Spinal cord (tissue), 10 donors: Measurements from ENCODE around the gene ZBED6. TPM values are rescaled to one million over a fixed set of nuclear protein-coding genes. Genes with fewer than 3 reads are reported as not detected.

ENCODE experiments used
- DNase-seq, 6 donors: peaks; one replicate each; pipeline versions ENCODE4 v3.0.0 to v3.0.0-alpha.2; 2013 to 2015; ENCODE audit warnings: low spot score in 6 of 6, low read depth in 4 of 6
- H3K27ac ChIP-seq: one replicate; pipeline ENCODE4 v1.5.1; 2013; ENCODE audit warnings: low read depth, low read length, control low read depth
- H3K27me3 ChIP-seq: one replicate; pipeline ENCODE4 v1.6.1; 2013; ENCODE audit warnings: low read length; ENCODE audit not compliant: control insufficient read depth, insufficient read depth
- H3K36me3 ChIP-seq: one replicate; pipeline ENCODE4 v1.6.1; 2013; ENCODE audit warnings: low read length; ENCODE audit not compliant: control insufficient read depth, insufficient read depth
- H3K4me1 ChIP-seq: one replicate; pipeline ENCODE4 v1.6.1; 2013; ENCODE audit warnings: low read length; ENCODE audit not compliant: control insufficient read depth, insufficient read depth
- H3K4me3 ChIP-seq: one replicate; pipeline ENCODE4 v1.5.1; 2013; ENCODE audit warnings: low read depth, low read length, control low read depth
- H3K9me3 ChIP-seq: one replicate; pipeline ENCODE4 v1.6.1; 2013; ENCODE audit warnings: low read length; ENCODE audit not compliant: control insufficient read depth, insufficient read depth
- WGBS: methylation state at CpG from one replicate; pipeline ENCODE4 v1.1.5; 2013; ENCODE audit warnings: missing lambda C conversion rate; ENCODE audit not compliant: insufficient coverage; 5-methylcytosine and 5-hydroxymethylcytosine counted together
- polyA plus RNA-seq, 2 donors: library from polyadenylated mRNA; unstranded; fragments of 120-200 nt; gene quantifications; one replicate each; pipeline ENCODE4 v1.2.1, GENCODE V29; 2013; ENCODE audit not compliant: insufficient read length in 2 of 2
- total RNA-seq, 2 donors: library from RNA; depleted of rRNA in 1 of 2; stranded (reverse); fragments of 120-200 nt in 1 of 2; fragments of >200 nt in 1 of 2; gene quantifications; one replicate each; pipeline versions ENCODE4 v1.2.3 to v1.2.4, GENCODE V29; 2013 to 2014
- donor health status: healthy.

ZBED6 gene
- total and polyA plus RNA-seq, 4 donors: 3.1 to 29.1 (median 13.6) TPM

DNA sequence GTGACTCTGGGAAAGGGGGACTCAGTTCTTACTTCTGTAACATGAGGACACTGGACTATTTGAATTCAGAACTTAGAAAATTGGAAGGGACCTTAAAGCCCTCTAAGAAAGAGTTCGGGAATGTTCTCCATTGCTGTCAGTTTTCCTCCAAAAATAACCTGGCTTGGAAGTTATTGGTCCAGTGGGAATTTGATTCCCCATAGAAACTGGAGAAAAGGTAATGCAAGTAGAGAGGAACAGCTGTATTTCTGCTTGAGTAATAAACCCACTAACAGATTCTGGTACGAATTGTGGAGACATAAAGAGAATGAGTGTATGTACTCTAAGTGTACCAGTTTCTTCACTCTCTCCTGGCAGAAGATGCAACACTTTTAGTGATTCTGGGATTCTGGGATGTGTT lies 1.8 kb downstream of the ZBED6 start:
- no peaks in the 10 kb centered on the region for H3K9me3 ChIP-seq
- no peak overlapping the region for H3K27ac ChIP-seq
- no peaks in the 10 kb centered on the region for H3K27me3 ChIP-seq
- no CpG with 5 or more reads among the region's 2 CpGs for WGBS
- peaks cover 8% of the 10 kb centered on the region for H3K4me1 ChIP-seq
- no peak for DNase-seq
- H3K36me3 ChIP-seq: no peaks in the 10 kb centered on the region
- no peak overlapping the region for H3K4me3 ChIP-seq

DNA sequence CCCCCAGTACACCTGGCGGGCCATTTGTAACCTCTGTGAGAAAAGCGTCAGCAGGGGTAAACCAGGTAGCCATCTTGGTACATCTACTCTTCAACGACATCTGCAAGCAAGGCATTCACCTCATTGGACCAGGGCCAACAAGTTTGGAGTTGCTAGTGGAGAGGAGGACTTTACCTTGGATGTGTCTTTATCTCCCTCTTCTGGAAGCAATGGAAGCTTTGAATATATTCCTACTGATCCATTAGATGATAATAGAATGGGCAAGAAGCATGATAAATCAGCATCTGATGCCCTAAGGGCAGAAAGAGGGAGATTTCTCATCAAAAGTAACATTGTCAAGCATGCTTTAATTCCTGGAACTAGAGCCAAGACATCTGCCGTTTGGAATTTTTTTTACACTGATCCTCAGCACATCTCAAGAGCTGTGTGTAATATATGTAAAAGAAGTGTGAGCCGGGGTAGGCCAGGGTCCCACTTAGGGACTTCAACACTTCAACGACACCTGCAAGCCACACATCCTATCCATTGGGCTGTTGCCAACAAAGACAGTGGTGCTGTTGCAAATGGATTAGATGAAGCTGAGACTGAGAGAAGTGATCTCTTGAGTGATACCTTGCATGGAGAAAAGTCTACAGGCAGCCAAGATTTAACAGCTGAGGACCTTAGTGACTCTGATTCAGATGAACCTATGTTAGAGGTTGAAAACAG lies 2.7 kb downstream of the ZBED6 start:
- Histone ChIP-seq H3K4me1 (peaks cover 8% of the 10 kb centered on the region), H3K27ac (no peak overlapping the region), H3K27me3 (no peaks in the 10 kb centered on the region), H3K4me3 (no peak overlapping the region), H3K9me3 (no peaks in the 10 kb centered on the region), H3K36me3 (peaks cover 1% of the 10 kb centered on the region)
- WGBS: 100% methylated on average over 2 of the region's 6 CpGs
- peak in 2 of 6 donors; percentile 19 to 21 for DNase-seq

DNA sequence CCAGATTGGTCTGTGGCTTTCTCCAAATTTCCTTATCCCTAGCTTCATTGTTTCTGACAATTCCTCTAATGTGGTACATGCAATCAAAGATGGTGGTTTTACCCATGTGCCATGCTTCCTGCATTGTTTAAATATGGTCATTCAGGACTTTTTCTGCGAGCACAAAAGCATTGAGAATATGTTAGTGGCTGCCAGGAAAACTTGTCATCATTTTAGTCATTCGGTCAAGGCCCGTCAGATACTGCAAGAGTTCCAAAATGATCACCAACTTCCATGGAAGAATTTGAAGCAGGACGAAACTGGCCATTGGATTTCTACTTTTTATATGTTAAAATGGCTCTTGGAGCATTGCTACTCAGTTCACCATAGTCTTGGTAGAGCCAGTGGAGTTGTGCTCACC lies 3.7 kb downstream of the ZBED6 start:
- no peak for DNase-seq
- no peaks in the 10 kb centered on the region for H3K27me3 ChIP-seq
- peaks cover 7% of the 10 kb centered on the region for H3K36me3 ChIP-seq
- peaks cover 8% of the 10 kb centered on the region for H3K4me1 ChIP-seq
- no CpG with 5 or more reads among the region's 4 CpGs for WGBS
- no peak overlapping the region for H3K4me3 ChIP-seq
- H3K9me3 ChIP-seq: no peaks in the 10 kb centered on the region
- no peak overlapping the region for H3K27ac ChIP-seq

DNA sequence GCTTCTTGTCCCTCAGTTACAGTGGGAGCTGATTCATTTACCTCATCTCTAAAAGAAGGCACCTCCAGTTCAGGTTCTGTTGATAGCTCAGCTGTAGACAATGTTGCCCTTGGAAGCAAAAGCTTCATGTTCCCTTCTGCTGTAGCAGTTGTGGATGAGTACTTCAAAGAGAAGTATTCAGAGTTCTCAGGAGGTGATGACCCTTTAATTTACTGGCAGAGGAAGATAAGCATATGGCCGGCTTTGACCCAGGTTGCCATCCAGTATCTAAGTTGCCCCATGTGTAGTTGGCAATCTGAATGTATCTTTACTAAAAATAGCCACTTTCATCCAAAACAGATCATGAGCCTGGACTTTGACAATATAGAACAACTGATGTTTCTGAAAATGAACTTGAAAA lies 4.5 kb downstream of the ZBED6 start:
- H3K27ac ChIP-seq: no peak overlapping the region
- no peaks in the 10 kb centered on the region for H3K9me3 ChIP-seq
- no peak overlapping the region for H3K4me3 ChIP-seq
- no peaks in the 10 kb centered on the region for H3K27me3 ChIP-seq
- WGBS: no CpG with 5 or more reads among the region's 1 CpG
- no peak for DNase-seq
- peaks cover 13% of the 10 kb centered on the region for H3K36me3 ChIP-seq
- H3K4me1 ChIP-seq: peaks cover 5% of the 10 kb centered on the region

DNA sequence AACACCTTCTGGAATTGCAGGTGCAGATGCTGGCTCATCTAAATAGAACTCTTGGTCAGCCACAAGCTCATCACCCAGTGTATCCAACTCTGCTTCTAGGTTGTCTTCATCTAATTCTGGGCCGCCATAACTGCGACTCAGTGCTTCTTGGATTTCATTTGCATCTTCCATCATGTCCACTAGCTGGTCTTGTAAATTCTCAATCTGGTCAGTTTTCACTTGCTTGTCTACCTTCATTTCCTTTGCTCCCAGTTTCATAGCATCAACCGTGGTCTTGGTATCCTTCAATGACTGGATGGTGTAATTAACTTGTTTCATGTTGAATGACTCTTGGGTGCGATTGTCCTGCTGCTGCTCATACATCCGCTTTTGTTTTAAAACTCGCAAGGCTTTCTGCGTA lies 10.3 kb downstream of the ZBED6 start:
- H3K27me3 ChIP-seq: no peaks in the 10 kb centered on the region
- no peaks in the 10 kb centered on the region for H3K9me3 ChIP-seq
- 93% methylated on average over 4 of the region's 7 CpGs for WGBS
- no peak overlapping the region for H3K27ac ChIP-seq
- no peak for DNase-seq
- no peaks in the 10 kb centered on the region for H3K4me1 ChIP-seq
- no peak overlapping the region for H3K4me3 ChIP-seq
- H3K36me3 ChIP-seq: peaks cover 30% of the 10 kb centered on the region

DNA sequence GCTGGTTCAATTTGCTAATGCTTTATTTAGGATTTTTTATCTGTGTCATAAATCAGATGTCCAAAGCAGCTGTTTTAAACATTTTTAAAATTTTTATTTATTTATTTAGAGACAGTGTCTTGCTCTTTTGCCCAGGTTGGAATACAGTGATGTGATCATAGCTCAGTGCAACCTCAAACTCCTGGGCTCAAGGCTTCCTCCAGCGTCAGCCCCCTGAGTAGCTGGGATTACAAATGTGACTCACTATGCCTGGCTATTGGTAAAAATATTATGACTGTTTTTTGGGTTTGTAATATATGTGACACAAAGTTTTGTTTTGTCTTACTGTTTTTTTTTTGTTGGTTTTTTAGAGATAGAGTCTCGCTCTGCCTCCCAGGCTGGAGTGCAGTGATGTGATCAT lies 11.8 kb downstream of the ZBED6 start:
- Histone ChIP-seq H3K4me1 (no peaks in the 10 kb centered on the region), H3K27me3 (no peaks in the 10 kb centered on the region), H3K4me3 (no peak overlapping the region), H3K36me3 (peaks cover 35% of the 10 kb centered on the region), H3K9me3 (no peaks in the 10 kb centered on the region), H3K27ac (no peak overlapping the region)
- DNase-seq: no peak
- 100% methylated on average over 2 of the region's 2 CpGs for WGBS

DNA sequence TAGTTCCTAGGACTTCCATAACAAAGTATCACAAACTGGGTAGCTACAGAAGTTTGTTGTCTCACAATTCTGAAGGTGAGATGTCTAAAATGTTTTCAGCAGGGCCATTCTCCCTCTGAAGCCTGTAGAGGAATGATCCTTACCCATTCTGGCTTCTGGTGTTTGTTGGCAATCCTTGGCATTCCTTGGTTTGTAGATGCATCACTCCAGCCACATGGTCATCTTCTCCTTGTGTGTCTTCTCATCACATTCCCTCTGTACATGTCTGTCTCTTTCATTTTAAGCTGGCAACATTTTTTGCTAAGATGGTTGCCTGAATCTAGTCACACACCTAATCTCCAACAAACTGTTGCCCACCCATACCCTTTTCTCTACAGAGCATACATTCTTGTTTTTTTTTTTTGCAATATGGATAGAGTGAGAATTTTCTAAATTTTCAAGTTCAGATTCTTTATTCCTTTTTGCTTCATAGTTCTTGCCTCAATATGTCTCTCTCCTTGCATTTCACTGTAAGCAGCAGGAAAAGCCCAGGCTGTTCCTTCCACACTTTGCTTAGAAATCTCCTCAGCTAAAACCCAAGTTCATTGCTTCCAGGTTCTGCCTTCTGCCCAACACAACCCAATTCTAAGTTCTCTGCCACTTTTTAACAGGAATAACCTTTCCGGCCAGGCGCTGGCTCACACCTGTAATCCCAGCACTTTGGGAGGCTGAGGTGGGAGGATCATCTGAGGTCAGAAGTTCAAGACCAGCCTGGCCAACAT lies 18.3 kb downstream of the ZBED6 start:
- Histone ChIP-seq H3K27me3 (no peaks in the 10 kb centered on the region), H3K36me3 (peaks cover 28% of the 10 kb centered on the region), H3K4me3 (no peak overlapping the region), H3K4me1 (no peaks in the 10 kb centered on the region), H3K27ac (no peak overlapping the region), H3K9me3 (no peaks in the 10 kb centered on the region)
- DNase-seq: no peak
- WGBS: no CpG with 5 or more reads among the region's 2 CpGs

DNA sequence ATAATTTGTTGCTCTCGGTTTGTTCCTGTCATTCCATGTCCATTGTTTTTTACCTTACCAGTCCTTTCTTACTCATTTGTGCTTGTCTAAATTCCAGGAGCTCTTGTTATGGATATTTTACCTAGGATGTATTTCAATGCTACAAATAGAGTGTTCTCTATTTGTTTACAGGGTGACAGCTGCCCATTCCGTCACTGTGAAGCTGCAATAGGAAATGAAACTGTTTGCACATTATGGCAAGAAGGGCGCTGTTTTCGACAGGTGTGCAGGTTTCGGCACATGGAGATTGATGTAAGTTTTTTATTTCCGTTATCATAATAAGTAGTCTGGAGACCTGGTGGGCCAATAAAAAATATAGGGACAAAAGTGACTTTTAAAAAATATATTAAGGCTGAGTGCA lies 23.0 kb downstream of the ZBED6 start:
- DNase-seq: no peak
- Histone ChIP-seq H3K4me1 (no peaks in the 10 kb centered on the region), H3K27me3 (no peaks in the 10 kb centered on the region), H3K4me3 (no peak overlapping the region), H3K36me3 (peaks cover 45% of the 10 kb centered on the region), H3K9me3 (no peaks in the 10 kb centered on the region), H3K27ac (no peak overlapping the region)
- WGBS: 98% methylated on average over 5 of the region's 6 CpGs

DNA sequence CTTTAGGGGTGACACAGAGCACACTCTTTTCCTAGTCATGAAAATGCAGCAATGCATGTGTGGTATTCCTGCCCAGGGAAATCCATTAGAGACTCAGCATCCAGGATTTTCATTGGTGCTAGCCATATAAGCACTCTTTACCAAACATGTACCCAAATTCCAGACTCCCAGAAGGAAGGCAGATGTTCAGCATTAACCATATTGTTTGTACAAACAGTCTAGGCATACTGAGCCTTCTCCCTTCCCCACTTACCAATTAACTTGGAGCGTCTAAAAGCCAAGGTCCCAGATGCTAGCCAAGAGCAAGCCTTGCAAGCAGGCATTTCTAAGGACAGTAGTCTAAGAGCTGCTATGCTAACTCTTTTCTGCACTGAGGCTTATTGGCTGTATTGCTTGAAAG lies 27.9 kb downstream of the ZBED6 start:
- H3K36me3 ChIP-seq: peaks cover 48% of the 10 kb centered on the region
- H3K9me3 ChIP-seq: no peaks in the 10 kb centered on the region
- no peak for DNase-seq
- H3K27ac ChIP-seq: no peak overlapping the region
- no peaks in the 10 kb centered on the region for H3K27me3 ChIP-seq
- H3K4me3 ChIP-seq: no peak overlapping the region
- WGBS: 80% methylated on average over 1 of the region's 1 CpG
- no peaks in the 10 kb centered on the region for H3K4me1 ChIP-seq

DNA sequence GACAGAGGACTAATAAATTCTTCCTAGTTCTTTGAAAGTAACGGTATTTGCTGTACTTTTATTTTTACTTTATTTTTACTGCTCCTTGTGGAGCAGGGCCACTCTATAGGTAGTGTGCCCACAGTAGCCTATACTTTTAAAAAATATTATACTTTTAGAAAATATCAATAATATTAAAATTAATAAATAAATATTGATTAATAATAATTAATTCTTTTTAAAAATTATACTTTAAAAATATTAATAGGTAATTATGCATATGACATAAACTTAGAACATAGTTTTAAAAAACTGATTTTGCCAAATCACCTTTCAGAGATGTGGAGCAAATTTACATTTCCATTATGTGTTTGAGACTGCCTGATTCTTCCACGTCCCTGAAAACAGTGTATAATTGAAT lies 30.8 kb downstream of the ZBED6 start:
- H3K9me3 ChIP-seq: no peaks in the 10 kb centered on the region
- no peaks in the 10 kb centered on the region for H3K27me3 ChIP-seq
- no peak overlapping the region for H3K27ac ChIP-seq
- H3K4me3 ChIP-seq: no peak overlapping the region
- H3K4me1 ChIP-seq: no peaks in the 10 kb centered on the region
- DNase-seq: no peak
- no CpG with 5 or more reads among the region's 2 CpGs for WGBS
- peaks cover 29% of the 10 kb centered on the region for H3K36me3 ChIP-seq
